Coronary artery (tissue), 2 donors: ENCODE data around the gene AASS.
"Not testable (repeated sequence)": the region's sequence is repeated elsewhere in the genome, so short reads cannot be mapped to it uniquely, and the experiment has no call there.

Experiments used
- DNase-seq: peaks from one replicate; pipeline ENCODE4 v3.0.0-alpha.2; 2017; ENCODE audit warnings: low spot score
- H3K27ac ChIP-seq, 2 donors: fragments of 200-600 bp; sonication (generic); one replicate each; pipeline ENCODE4 v1.5.1; 2016 to 2019
- H3K4me3 ChIP-seq: fragments of 200-600 bp; sonication (generic); 2 replicates; pipeline ENCODE4 v1.5.1; 2016; ENCODE audit warnings: mild to moderate bottlenecking, moderate library complexity
- CTCF ChIP-seq: fragments of 200-600 bp; sonication (generic); IDR thresholded peaks from one replicate; pipeline ENCODE4 v1.5.1; 2019; ENCODE audit warnings: antibody characterized with exemption

AASS gene

GRCh38 chr7:122143751-122144711, at the start of gene AASS:
Gene AASS (minus strand): TSS chr7:122144249. CDS start chr7:122133726, 10,523 bp downstream.
- H3K4me3 ChIP-seq = peak within 1 kb of the TSS; percentile 91
- H3K27ac ChIP-seq = peak within 1 kb of the TSS; percentile 98
- peak; percentile 99 for DNase-seq
- no peak for TF ChIP-seq CTCF

DNA sequence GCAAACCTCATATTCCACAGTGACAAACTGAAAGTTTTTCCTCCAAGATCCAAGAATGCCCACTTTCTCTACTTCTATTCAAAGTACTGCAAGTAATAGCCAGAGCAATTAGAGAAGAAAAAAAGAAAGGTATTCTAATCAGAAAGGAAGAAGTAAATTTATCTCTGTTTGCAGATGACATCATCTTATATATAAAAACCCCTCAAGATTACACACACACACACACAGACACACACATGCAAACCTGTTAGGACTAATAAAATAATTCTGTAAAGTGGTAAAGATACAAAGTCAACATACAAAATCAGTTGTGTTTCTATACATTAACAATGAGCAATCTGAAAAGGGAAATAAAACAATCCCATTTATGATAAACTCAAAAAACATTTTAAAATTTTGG, 44.7 kb upstream of the AASS start:
- Histone ChIP-seq H3K4me3 (no peak overlapping the region), H3K27ac (no peak overlapping the region)
- no peak for TF ChIP-seq CTCF
- no peak for DNase-seq

DNA sequence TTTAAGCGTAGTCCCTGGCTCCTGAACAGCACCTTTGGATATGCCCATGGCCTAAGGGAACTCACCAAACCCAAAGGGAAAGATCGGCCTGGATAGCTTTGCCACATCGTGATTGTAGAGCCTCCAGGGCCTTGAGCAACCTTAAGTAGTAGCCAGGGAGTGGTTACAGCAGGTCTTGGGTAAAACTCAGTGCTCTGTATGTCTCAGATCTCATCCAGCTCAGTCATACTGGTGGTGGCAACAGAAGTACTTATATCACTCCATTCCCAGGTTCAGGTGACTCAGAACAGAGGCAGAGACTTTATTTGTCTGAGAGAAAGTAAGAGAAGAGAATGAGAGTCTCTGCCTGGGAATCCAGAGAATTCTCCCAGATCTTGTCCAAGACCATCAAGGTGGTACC, 39.1 kb upstream of the AASS start:
- no peak for TF ChIP-seq CTCF

DNA sequence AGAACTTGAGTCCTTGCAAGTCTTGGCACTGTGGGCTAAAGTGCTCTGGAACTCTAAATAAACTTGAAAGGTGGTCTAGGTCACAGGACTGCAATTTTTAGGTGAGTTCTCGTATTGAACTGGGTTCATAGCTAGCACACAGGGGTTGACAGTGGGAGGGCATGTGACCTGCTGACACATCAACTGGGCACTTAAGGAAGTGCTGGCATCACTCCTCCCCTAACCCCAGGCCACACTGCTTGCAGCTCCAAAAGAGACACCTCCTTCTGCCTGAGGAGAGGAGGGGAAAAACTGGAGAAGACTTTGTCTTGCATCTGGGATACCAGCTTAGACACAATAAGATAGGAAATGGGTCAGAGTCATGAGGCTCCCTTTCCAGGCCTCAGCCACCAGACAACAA, 38.0 kb upstream of the AASS start:
- TF ChIP-seq CTCF = no peak
- DNase-seq = no peak
- Histone ChIP-seq H3K4me3 (no peak overlapping the region), H3K27ac (no peak overlapping the region)

More for the DNA sequence above, 39.1 kb upstream of the AASS start:
- H3K4me3 ChIP-seq = no peak overlapping the region
- no peak for DNase-seq
- no peak overlapping the region for H3K27ac ChIP-seq

- DNase-seq, H3K27ac ChIP-seq, H3K4me3 ChIP-seq: not testable (repeated sequence)
Observed at GRCh38 chr7:122172144-122172543, 28.1 kb upstream of the AASS start.

GRCh38 chr7:122166740-122167139, 22.7 kb upstream of the AASS start:
- Histone ChIP-seq H3K27ac (no peak overlapping the region), H3K4me3 (no peak overlapping the region)
- DNase-seq = no peak
- TF ChIP-seq CTCF = no peak

GRCh38 chr7:122166275-122166674, 22.2 kb upstream of the AASS start:
- no peak for DNase-seq
- no peak for TF ChIP-seq CTCF
- Histone ChIP-seq H3K27ac (no peak overlapping the region), H3K4me3 (no peak overlapping the region)
